Transverse colon (tissue), 4 donors: ENCODE data around the gene MGAT5B. TPM values are rescaled to one million over a fixed set of nuclear protein-coding genes. Genes with fewer than 3 reads are reported as not detected.

Source experiments
- DNase-seq: peaks from one replicate; pipeline ENCODE4 v3.0.0-alpha.2; 2019
- H3K27ac ChIP-seq, 4 donors: fragments of 200-600 bp; sonication (generic); 2 replicates each; pipeline ENCODE4 v1.5.1; 2016 to 2018; ENCODE audit warnings: inconsistent platforms in 4 of 4
- H3K27me3 ChIP-seq: fragments of 200-600 bp; sonication (generic); 2 replicates; pipeline ENCODE4 v1.5.1; 2017; ENCODE audit warnings: inconsistent platforms
- H3K36me3 ChIP-seq, 4 donors: fragments of 200-600 bp; sonication (generic); 2 replicates each; pipeline ENCODE4 v1.5.1; 2017 to 2019; ENCODE audit warnings: inconsistent platforms in 4 of 4
- H3K4me1 ChIP-seq, 4 donors: fragments of 200-600 bp; sonication (generic); 2 replicates each; pipeline ENCODE4 v1.5.1; 2017 to 2020; ENCODE audit warnings: inconsistent platforms in 4 of 4
- H3K4me3 ChIP-seq, 4 donors: fragments of 200-600 bp; sonication (generic); 1 replicate in 1 of 4; 2 replicates in 3 of 4; pipeline versions ENCODE4 v1.5.1 to v1.6.1; 2017 to 2019; ENCODE audit warnings: inconsistent platforms in 4 of 4
- H3K9me3 ChIP-seq, 2 donors: fragments of 200-600 bp; sonication (generic); 2 replicates each; pipeline ENCODE4 v1.5.1; 2017 to 2019; ENCODE audit warnings: inconsistent platforms in 2 of 2
- EP300 ChIP-seq: sonication (generic); formaldehyde crosslinking; IDR thresholded peaks from one replicate; pipeline ENCODE4 v1.6.1; 2017; ENCODE audit warnings: antibody characterized with exemption, low read depth
- POLR2A ChIP-seq: fragments of 450-650 bp; IDR thresholded peaks from one replicate; pipeline ENCODE4 v1.6.1; 2016; ENCODE audit warnings: antibody characterized with exemption, mild to moderate bottlenecking, moderate library complexity
- POLR2AphosphoS5 ChIP-seq, 3 donors: sonication (generic); formaldehyde crosslinking; IDR thresholded peaks; one replicate each; pipeline ENCODE4 v1.6.1; 2016; ENCODE audit warnings: antibody characterized with exemption in 3 of 3
- WGBS, 2 donors: methylation state at CpG; one replicate each; pipeline ENCODE4 v1.1.5; 2018; ENCODE audit warnings: low coverage in 1 of 2; 5-methylcytosine and 5-hydroxymethylcytosine counted together
- in situ Hi-C, 4 donors: fragments of 200-750 bp; cut with MboI; loops; one replicate each; pipeline versions ENCODE4 v1.15.0 to v1.15.1; 2017; ENCODE audit warnings: low sequenced_read_pairs in 3 of 4, low pct_ligation_motif_present in 1 of 4, low pct_unique_long_range_greater_than_20kb in 1 of 4
- intact Hi-C: fragments of 100-400 bp; cut with DNase I; formaldehyde crosslinking; loops from one replicate; pipeline ENCODE4 v1.15.1; 2023; ENCODE audit warnings: low total_unique reads
- total RNA-seq, 4 donors: library from RNA; depleted of rRNA; stranded (reverse); fragments of >200 nt; gene quantifications; one replicate each; pipeline ENCODE4 v1.1.0, GENCODE V29; 2016
- TF ChIP-seq, protein P1 (sequence below), 5 experiments: fragments of 200-600 bp in 3 of 5; fragments of 450-650 bp in 2 of 5; sonication (generic) in 3 of 5; IDR thresholded peaks; 1 replicate in 2 of 5; 2 replicates in 3 of 5; pipeline ENCODE4 v1.5.1; 2016 to 2017; ENCODE audit warnings: antibody characterized with exemption in 5 of 5, inconsistent platforms in 3 of 5, mild to moderate bottlenecking in 2 of 5, moderate library complexity in 1 of 5

The MGAT5B gene
- total RNA-seq, 4 donors from 2014 or later: not detected

DNA sequence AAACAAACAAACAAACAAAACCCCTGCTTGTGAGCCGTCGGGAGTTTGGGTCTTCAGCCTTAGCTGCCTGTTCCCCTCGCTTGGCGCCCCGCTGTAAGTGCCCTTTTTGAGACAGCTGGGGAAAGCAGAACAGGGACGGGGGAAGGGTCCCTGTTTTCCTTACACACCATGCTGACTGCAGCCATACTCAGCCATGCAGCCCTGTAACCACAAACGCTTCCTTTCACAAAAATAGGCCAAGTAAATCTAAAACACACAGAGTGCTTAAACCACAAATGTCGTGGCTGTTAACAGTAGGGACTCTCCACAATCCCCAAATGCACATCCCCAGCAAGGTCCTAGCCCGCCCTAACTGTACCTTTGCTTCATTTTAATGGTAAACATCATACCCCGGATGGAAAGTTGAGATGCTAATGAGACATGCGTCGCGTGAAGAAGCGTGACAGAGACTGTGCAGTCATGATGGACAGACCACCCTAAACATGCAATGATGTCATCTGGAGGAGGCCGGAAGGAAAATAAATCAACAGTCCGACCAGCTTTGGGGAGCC, 129.9 kb downstream of the MGAT5B start:
- Histone ChIP-seq H3K27ac (no peak overlapping the region), H3K27me3 (peaks cover 32% of the 10 kb centered on the region), H3K9me3 (no peaks in the 10 kb centered on the region), H3K4me1 (no peaks in the 10 kb centered on the region), H3K36me3 (no peaks in the 10 kb centered on the region), H3K4me3 (no peak overlapping the region)
- 60 to 62% methylated on average over 2 to 16 of the region's 16 CpGs for WGBS, 2 donors
- TF ChIP-seq POLR2A (no peak), EP300 (no peak), POLR2AphosphoS5 (IDR thresholded peaks at IDR 0.05) (no peak)
- DNase-seq: peak; percentile 11
- in situ Hi-C loops (no loop called here), intact Hi-C loops (no loop called here)

DNA sequence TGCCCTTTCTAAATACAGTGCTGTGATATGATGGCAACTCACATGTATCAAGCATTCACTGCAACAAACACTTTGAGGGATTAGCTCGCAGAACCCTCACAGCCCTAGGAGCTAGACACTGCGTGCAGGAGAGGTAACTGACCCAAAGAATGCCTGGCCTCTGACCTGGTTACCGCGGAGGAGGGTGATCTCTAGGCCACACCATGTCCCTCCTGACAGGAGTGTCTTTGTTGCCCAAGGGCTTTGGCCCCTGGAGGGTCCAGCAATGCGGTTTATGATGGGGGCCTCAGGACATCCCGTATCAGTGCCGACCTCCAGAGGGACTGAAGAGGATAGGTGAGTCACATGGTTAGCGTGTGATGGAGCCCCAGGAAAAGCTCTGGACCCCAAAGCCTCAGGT, 130.6 kb downstream of the MGAT5B start:
- intact Hi-C loops (no loop called here), in situ Hi-C loops (no loop called here)
- TF ChIP-seq EP300: no peak
- TF ChIP-seq, protein P1, sequence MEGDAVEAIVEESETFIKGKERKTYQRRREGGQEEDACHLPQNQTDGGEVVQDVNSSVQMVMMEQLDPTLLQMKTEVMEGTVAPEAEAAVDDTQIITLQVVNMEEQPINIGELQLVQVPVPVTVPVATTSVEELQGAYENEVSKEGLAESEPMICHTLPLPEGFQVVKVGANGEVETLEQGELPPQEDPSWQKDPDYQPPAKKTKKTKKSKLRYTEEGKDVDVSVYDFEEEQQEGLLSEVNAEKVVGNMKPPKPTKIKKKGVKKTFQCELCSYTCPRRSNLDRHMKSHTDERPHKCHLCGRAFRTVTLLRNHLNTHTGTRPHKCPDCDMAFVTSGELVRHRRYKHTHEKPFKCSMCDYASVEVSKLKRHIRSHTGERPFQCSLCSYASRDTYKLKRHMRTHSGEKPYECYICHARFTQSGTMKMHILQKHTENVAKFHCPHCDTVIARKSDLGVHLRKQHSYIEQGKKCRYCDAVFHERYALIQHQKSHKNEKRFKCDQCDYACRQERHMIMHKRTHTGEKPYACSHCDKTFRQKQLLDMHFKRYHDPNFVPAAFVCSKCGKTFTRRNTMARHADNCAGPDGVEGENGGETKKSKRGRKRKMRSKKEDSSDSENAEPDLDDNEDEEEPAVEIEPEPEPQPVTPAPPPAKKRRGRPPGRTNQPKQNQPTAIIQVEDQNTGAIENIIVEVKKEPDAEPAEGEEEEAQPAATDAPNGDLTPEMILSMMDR (IDR thresholded peaks at IDR 0.05): no peak
- no peak for TF ChIP-seq POLR2A
- Histone ChIP-seq H3K4me1 (no peaks in the 10 kb centered on the region), H3K9me3 (no peaks in the 10 kb centered on the region), H3K36me3 (no peaks in the 10 kb centered on the region), H3K27ac (peak overlapping the region in 1 of 4 donors; percentile 16), H3K4me3 (no peak overlapping the region), H3K27me3 (peaks cover 32% of the 10 kb centered on the region)
- WGBS, 2 donors: 77 to 100% methylated on average over 1 to 8 of the region's 8 CpGs
- no peak for DNase-seq

Other genes with a start within 250 kb of the MGAT5B start
- gene ST6GALNAC1, start 224.6 kb upstream of the MGAT5B start, total RNA-seq: 100 to 1,000 TPM; 121 to 281 (median 182) TPM
- gene MXRA7, start 157.4 kb upstream of the MGAT5B start, total RNA-seq: 100 to 1,000 TPM in 1 of 4 donors, 10 to 100 TPM in 3; 31.0 to 633 (median 52.5) TPM
- gene JMJD6, start 141.8 kb upstream of the MGAT5B start, total RNA-seq: 10 to 100 TPM; 25.4 to 58.4 (median 26.9) TPM
- 10 to 100 TPM in 3 of 4 donors, not detected in 1; 11.2 to 34.1 (median 24.7) TPM for gene METTL23, start 141.6 kb upstream of the MGAT5B start, total RNA-seq
- 1,000 to 10,000 TPM in 1 of 4 donors, 100 to 1,000 TPM in 3; 193 to 1,196 (median 348) TPM for gene SRSF2, start 131.1 kb upstream of the MGAT5B start, total RNA-seq
- gene MFSD11, start 130.3 kb upstream of the MGAT5B start, total RNA-seq: 10 to 100 TPM in 3 of 4 donors, 1 to 10 TPM in 1; 7.6 to 41.3 (median 25.7) TPM